Esophagus muscularis mucosa (tissue), 4 donors: ENCODE results near the gene PEX11B. TPM values are rescaled to one million over a fixed set of nuclear protein-coding genes. Genes with fewer than 3 reads are reported as not detected.
A peak's percentile ranks its signal among the peaks of the same experiment; 100 is the strongest.

Experiments used
- DNase-seq: peaks from one replicate; pipeline ENCODE4 v3.0.0-alpha.2; 2017; ENCODE audit errors: extremely low spot score
- H3K27ac ChIP-seq, 4 donors: fragments of 200-600 bp; sonication (generic); replicated peaks in 1 of 4; 1 replicate in 3 of 4; 2 replicates in 1 of 4; pipeline ENCODE4 v1.5.1; 2016 to 2019; ENCODE audit warnings: mild to moderate bottlenecking in 1 of 4
- H3K27me3 ChIP-seq, 4 donors: fragments of 200-600 bp; sonication (generic); one replicate each; pipeline versions ENCODE4 v1.5.1 to v1.6.0; 2016 to 2019
- H3K36me3 ChIP-seq, 4 donors: fragments of 200-600 bp; sonication (generic); one replicate each; pipeline ENCODE4 v1.5.1; 2016 to 2019
- H3K4me1 ChIP-seq, 4 donors: fragments of 200-600 bp; sonication (generic); one replicate each; pipeline ENCODE4 v1.5.1; 2016 to 2019
- H3K4me3 ChIP-seq, 4 donors: fragments of 200-600 bp; sonication (generic); 1 replicate in 2 of 4; 2 replicates in 2 of 4; pipeline ENCODE4 v1.5.1; 2016 to 2019; ENCODE audit warnings: mild to moderate bottlenecking in 4 of 4, moderate library complexity in 1 of 4
- H3K9me3 ChIP-seq, 4 donors: fragments of 200-600 bp; sonication (generic); 1 replicate in 3 of 4; 2 replicates in 1 of 4; pipeline ENCODE4 v1.5.1; 2016 to 2019
- EP300 ChIP-seq: sonication (generic); formaldehyde crosslinking; IDR thresholded peaks from one replicate; pipeline ENCODE4 v1.6.1; 2017; ENCODE audit warnings: antibody characterized with exemption
- POLR2A ChIP-seq: fragments of 450-650 bp; IDR thresholded peaks from one replicate; pipeline ENCODE4 v1.6.1; 2017; ENCODE audit warnings: antibody characterized with exemption, moderate library complexity, mild to moderate bottlenecking, low read depth
- POLR2AphosphoS5 ChIP-seq, 2 donors: sonication (generic); formaldehyde crosslinking; IDR thresholded peaks; one replicate each; pipeline ENCODE4 v1.6.1; 2017; ENCODE audit warnings: antibody characterized with exemption in 2 of 2
- WGBS: methylation state at CpG from one replicate; pipeline ENCODE4 v1.1.5; 2018; 5-methylcytosine and 5-hydroxymethylcytosine counted together
- intact Hi-C: fragments of 100-400 bp; cut with DNase I; formaldehyde crosslinking; loops from one replicate; pipeline ENCODE4 v1.15.1; 2023
- total RNA-seq, 4 donors: library from RNA; depleted of rRNA; stranded (reverse); fragments of >200 nt; gene quantifications; one replicate each; pipeline versions ENCODE4 v1.1.0 to v1.2.1, GENCODE V29; 2016
- TF ChIP-seq, protein P1 (sequence below), 3 experiments: fragments of 200-600 bp in 2 of 3; fragments of 450-650 bp in 1 of 3; sonication (generic) in 2 of 3; IDR thresholded peaks; one replicate each; pipeline ENCODE4 v1.5.1; 2017 to 2019; ENCODE audit warnings: antibody characterized with exemption in 3 of 3, mild to moderate bottlenecking in 2 of 3, moderate library complexity in 1 of 3

The PEX11B gene
- total RNA-seq, 4 donors from 2014 or later, result 18.3 to 21.2 (median 20.0) TPM

GRCh38 chr1:145960468-145961108, 42.1 kb upstream of the PEX11B start:
- TF ChIP-seq POLR2A (peak; percentile 39), POLR2AphosphoS5 (IDR thresholded peaks at IDR 0.05) (peak in 1 of 2 donors; percentile 85), EP300 (no peak)
- TF ChIP-seq, protein P1, sequence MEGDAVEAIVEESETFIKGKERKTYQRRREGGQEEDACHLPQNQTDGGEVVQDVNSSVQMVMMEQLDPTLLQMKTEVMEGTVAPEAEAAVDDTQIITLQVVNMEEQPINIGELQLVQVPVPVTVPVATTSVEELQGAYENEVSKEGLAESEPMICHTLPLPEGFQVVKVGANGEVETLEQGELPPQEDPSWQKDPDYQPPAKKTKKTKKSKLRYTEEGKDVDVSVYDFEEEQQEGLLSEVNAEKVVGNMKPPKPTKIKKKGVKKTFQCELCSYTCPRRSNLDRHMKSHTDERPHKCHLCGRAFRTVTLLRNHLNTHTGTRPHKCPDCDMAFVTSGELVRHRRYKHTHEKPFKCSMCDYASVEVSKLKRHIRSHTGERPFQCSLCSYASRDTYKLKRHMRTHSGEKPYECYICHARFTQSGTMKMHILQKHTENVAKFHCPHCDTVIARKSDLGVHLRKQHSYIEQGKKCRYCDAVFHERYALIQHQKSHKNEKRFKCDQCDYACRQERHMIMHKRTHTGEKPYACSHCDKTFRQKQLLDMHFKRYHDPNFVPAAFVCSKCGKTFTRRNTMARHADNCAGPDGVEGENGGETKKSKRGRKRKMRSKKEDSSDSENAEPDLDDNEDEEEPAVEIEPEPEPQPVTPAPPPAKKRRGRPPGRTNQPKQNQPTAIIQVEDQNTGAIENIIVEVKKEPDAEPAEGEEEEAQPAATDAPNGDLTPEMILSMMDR (IDR thresholded peaks at IDR 0.05), result peak in 2 of 3 experiments; percentile 33 to 40
- Histone ChIP-seq H3K9me3 (no peaks in the 10 kb centered on the region), H3K4me1 (peaks cover 37 to 82% (median 76%) of the 10 kb centered on the region in 4 donors), H3K27me3 (no peaks in the 10 kb centered on the region), H3K4me3 (peak overlapping the region; percentile 67 to 78 (median 74)), H3K27ac (peak overlapping the region; percentile 98 to 100 (median 98)), H3K36me3 (no peaks in the 10 kb centered on the region)
- no peak for DNase-seq
- 0% methylated on average over 19 of the region's 44 CpGs for WGBS
- intact Hi-C loops, result loop anchor here (5.0 kb wide), 1 partner anchor 33 kb away; the partner anchor contains the start of gene RBM8A

GRCh38 chr1:145959957-145960467, 41.5 kb upstream of the PEX11B start:
- TF ChIP-seq, protein P1 (IDR thresholded peaks at IDR 0.05), result no peak
- TF ChIP-seq POLR2A, result no peak
- no peak for TF ChIP-seq POLR2AphosphoS5 (IDR thresholded peaks at IDR 0.05)
- no peak for TF ChIP-seq EP300
- Histone ChIP-seq H3K27me3 (no peaks in the 10 kb centered on the region), H3K36me3 (no peaks in the 10 kb centered on the region), H3K27ac (peak overlapping the region; percentile 98 to 100 (median 98)), H3K4me3 (peak overlapping the region; percentile 67 to 78 (median 74)), H3K4me1 (peaks cover 43 to 82% (median 76%) of the 10 kb centered on the region in 4 donors), H3K9me3 (no peaks in the 10 kb centered on the region)
- WGBS, result 0% methylated on average over 12 of the region's 12 CpGs
- intact Hi-C loops, result loop anchor here (5.0 kb wide), 1 partner anchor 33 kb away; the partner anchor contains the start of gene RBM8A
- no peak for DNase-seq

DNA sequence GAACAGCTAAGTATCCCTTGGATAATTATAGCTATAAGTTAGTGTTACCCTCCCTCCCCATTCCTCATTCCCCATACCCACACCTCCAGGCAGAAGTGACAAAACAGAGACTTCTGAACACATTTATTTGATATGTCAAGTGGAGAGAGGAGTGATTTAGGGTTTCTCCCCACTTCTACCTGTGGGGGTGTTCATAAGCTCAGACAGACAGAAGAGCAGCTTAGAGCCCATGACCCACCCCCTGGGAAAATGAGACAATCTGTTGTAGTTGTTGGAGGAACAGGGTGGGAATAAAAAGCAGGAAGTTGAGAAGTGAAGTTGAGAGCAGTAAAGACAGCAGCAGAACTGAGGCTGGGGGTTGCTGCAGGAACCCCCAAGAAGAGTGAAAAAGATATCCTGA, 40.8 kb upstream of the PEX11B start:
- intact Hi-C loops, result no loop called here
- Histone ChIP-seq H3K9me3 (no peaks in the 10 kb centered on the region), H3K27ac (peak overlapping the region; percentile 98 to 100 (median 98)), H3K4me3 (no peak overlapping the region), H3K4me1 (peaks cover 49 to 86% (median 81%) of the 10 kb centered on the region in 4 donors), H3K27me3 (no peaks in the 10 kb centered on the region), H3K36me3 (no peaks in the 10 kb centered on the region)
- TF ChIP-seq, protein P1 (IDR thresholded peaks at IDR 0.05), result no peak
- TF ChIP-seq POLR2A (no peak), EP300 (no peak), POLR2AphosphoS5 (IDR thresholded peaks at IDR 0.05) (no peak)
- DNase-seq, result no peak

GRCh38 chr1:145958734-145959133, 40.2 kb upstream of the PEX11B start:
- Histone ChIP-seq H3K9me3 (no peaks in the 10 kb centered on the region), H3K36me3 (no peaks in the 10 kb centered on the region), H3K27ac (peak overlapping the region; percentile 98 to 100 (median 98)), H3K4me1 (peaks cover 51 to 88% (median 82%) of the 10 kb centered on the region in 4 donors), H3K27me3 (no peaks in the 10 kb centered on the region), H3K4me3 (no peak overlapping the region)
- TF ChIP-seq, protein P1 (IDR thresholded peaks at IDR 0.05), result no peak
- no peak for TF ChIP-seq POLR2AphosphoS5 (IDR thresholded peaks at IDR 0.05)
- intact Hi-C loops, result no loop called here
- DNase-seq, result no peak
